Measurements from ENCODE around the gene PCDH8. TPM values are rescaled to one million over a fixed set of nuclear protein-coding genes. Genes with fewer than 3 reads are reported as not detected.

Gene PCDH8
- total and polyA plus RNA-seq, 2 of the 4 experiments (the other 2 are of a cell fraction) = not detected

GRCh38 chr13:52850072-52850395 is 1.6 kb upstream of the PCDH8 start:
- intact Hi-C loops (cut with micrococcal nuclease) = no loop called here
- DNase-seq (no peak), ATAC-seq (ENCODE audit: low read depth) (no peak)
- no peaks in the 10 kb centered on the region for H3K36me3 ChIP-seq (ENCODE audit: control insufficient read depth, insufficient read depth, low read length)
- no peak overlapping the region for H3K18ac ChIP-seq (ENCODE audit: low read depth, low read length)
- H3K27ac ChIP-seq (ENCODE audit: insufficient read depth, low read length) = no peak overlapping the region
- H3K4me1 ChIP-seq (ENCODE audit: control insufficient read depth, insufficient read depth, low read length) = no peaks in the 10 kb centered on the region
- H4K91ac ChIP-seq (ENCODE audit: insufficient read depth, low read depth, low read length) = no peak overlapping the region
- TF ChIP-seq RAD21 (IDR thresholded peaks at IDR 0.05; ENCODE audit: low read length) (no peak), NFE2L2 (IDR thresholded peaks at IDR 0.05; ENCODE audit: low read depth, low read length) (no peak), MXI1 (IDR thresholded peaks at IDR 0.05; ENCODE audit: borderline replicate concordance, low read depth, low read length) (no peak), CTCF (conservative IDR thresholded peaks at IDR 0.05; ENCODE audit: low read depth, low read length) (no peak), SMC3 (IDR thresholded peaks at IDR 0.05; ENCODE audit: low read depth, low read length) (no peak), RCOR1 (IDR thresholded peaks at IDR 0.05; ENCODE audit: insufficient replicate concordance, low read length) (no peak), USF2 (IDR thresholded peaks at IDR 0.05; ENCODE audit: low read depth, low read length) (no peak), POLR2A (IDR thresholded peaks at IDR 0.05; ENCODE audit: low read depth, low read length) (no peak), CEBPB (IDR thresholded peaks at IDR 0.05; ENCODE audit: low read depth, low read length) (no peak)
- no peak overlapping the region for H3K4me3 ChIP-seq (ENCODE audit: insufficient read depth, low read depth, low read length)
- H2AK5ac ChIP-seq (ENCODE audit: low read depth, low read length) = no peak overlapping the region
- H2AFZ ChIP-seq (replicated peaks; ENCODE audit: low read length, poor library complexity) = no peak overlapping the region
- dilution Hi-C loops (cut with HindIII; ENCODE audit: low sequenced_read_pairs, unreplicated experiment) = no loop called here
- H3K14ac ChIP-seq (replicated peaks; ENCODE audit: low read depth, low read length) = no peak overlapping the region
- no peak overlapping the region for H3K23ac ChIP-seq (ENCODE audit: low read depth, low read length)
- H3K9ac ChIP-seq (ENCODE audit: low read depth, low read length) = no peak overlapping the region
- no peak overlapping the region for H2BK15ac ChIP-seq (ENCODE audit: low read depth, low read length)
- no peak overlapping the region for H3K4me2 ChIP-seq (ENCODE audit: low read depth, low read length)
- H2BK120ac ChIP-seq (ENCODE audit: low read depth, low read length) = no peak overlapping the region
- H3K79me1 ChIP-seq (ENCODE audit: low read depth in 1 of 2, low read length in 2 of 2) = no peaks in the 10 kb centered on the region
- POLR2A ChIA-PET (ENCODE audit: unreplicated experiment) = no interaction called here
- no peak overlapping the region for H4K5ac ChIP-seq (ENCODE audit: low read depth, low read length)
- no peak overlapping the region for H4K8ac ChIP-seq (ENCODE audit: low read depth in 2 of 2, low read length in 2 of 2)
- no peaks in the 10 kb centered on the region for H3K9me1 ChIP-seq (ENCODE audit: insufficient read depth, low read length)
- no peaks in the 10 kb centered on the region for H4K20me1 ChIP-seq (ENCODE audit: insufficient read depth, low read length)
- H2AK9ac ChIP-seq (replicated peaks; ENCODE audit: low read depth, low read length, poor library complexity) = no peak overlapping the region
- no TSS peak for BruUV-seq (replicated peaks)
- no CpG with 5 or more reads among the region's 5 CpGs for WGBS, 2 experiments (ENCODE audit: extremely low coverage in 2 of 2, insufficient read length in 1 of 2)
- peaks cover 16% of the 10 kb centered on the region; the same call in 1 of the 2 replicates for H3K9me3 ChIP-seq (ENCODE audit: control insufficient read depth, insufficient read depth, low read length)
- H3K4ac ChIP-seq (ENCODE audit: low read depth, low read length) = no peak overlapping the region
- in situ Hi-C loops (cut with MboI; ENCODE audit: low sequenced_read_pairs) = no loop called here
- H2BK20ac ChIP-seq (ENCODE audit: low read depth, low read length) = no peak overlapping the region
- CTCF ChIA-PET = no interaction called here
- no peak overlapping the region for H2BK5ac ChIP-seq (ENCODE audit: low read depth, low read length, poor library complexity, severe bottlenecking)
- no peak overlapping the region for H3K56ac ChIP-seq (ENCODE audit: extremely low read depth, insufficient read depth, low read length)
- peaks cover 40% of the 10 kb centered on the region for H3K27me3 ChIP-seq (ENCODE audit: control insufficient read depth, insufficient read depth, low read length)
